DOHH2 (cell line): ENCODE data around the gene TBPL1.

Source experiments
- H3F3A ChIP-seq: fragments of 200-600 bp; sonication (generic), shearing (Covaris generic); 2 replicates; pipeline ENCODE4 v1.6.0; 2016; ENCODE audit warnings: antibody characterized with exemption, mild to moderate bottlenecking; ENCODE audit not compliant: control insufficient read depth, insufficient read depth
- H3K27ac ChIP-seq: fragments of 200-600 bp; sonication (generic); 2 replicates; pipeline ENCODE4 v1.5.1; 2014; ENCODE audit warnings: low read depth, mild to moderate bottlenecking, low read length, moderate library complexity
- H3K27me3 ChIP-seq: fragments of 200-600 bp; sonication (generic); 2 replicates; pipeline ENCODE4 v1.6.1; 2014; ENCODE audit warnings: mild to moderate bottlenecking, low read length, mixed read lengths; ENCODE audit not compliant: control insufficient read depth
- H3K36me3 ChIP-seq: fragments of 200-600 bp; sonication (generic); 2 replicates; pipeline ENCODE4 v1.6.1; 2014; ENCODE audit warnings: mild to moderate bottlenecking, low read length, moderate library complexity, mixed read lengths; ENCODE audit not compliant: control insufficient read depth
- H3K4me1 ChIP-seq: fragments of 200-600 bp; sonication (generic); 2 replicates; pipeline ENCODE4 v1.6.1; 2014; ENCODE audit warnings: mild to moderate bottlenecking, low read length, mixed read lengths; ENCODE audit not compliant: control insufficient read depth
- H3K4me2 ChIP-seq: fragments of 200-600 bp; sonication (generic); 2 replicates; pipeline ENCODE4 v1.6.0; 2014; ENCODE audit warnings: mild to moderate bottlenecking, low read length, moderate library complexity
- H3K4me3 ChIP-seq: fragments of 200-600 bp; sonication (generic); 2 replicates; pipeline ENCODE4 v1.5.1; 2014; ENCODE audit warnings: mild to moderate bottlenecking, low read length, mixed read lengths
- H3K79me2 ChIP-seq: fragments of 200-600 bp; sonication (generic); 2 replicates; pipeline ENCODE4 v1.6.1; 2014; ENCODE audit warnings: mild to moderate bottlenecking, low read length, mixed read lengths; ENCODE audit not compliant: control insufficient read depth
- H3K9me2 ChIP-seq: fragments of 200-600 bp; sonication (generic); replicated peaks from 2 replicates; pipeline ENCODE4 v1.6.1; 2014; ENCODE audit warnings: mild to moderate bottlenecking, low read length, mixed read lengths; ENCODE audit not compliant: control insufficient read depth
- H3K9me3 ChIP-seq: fragments of 200-600 bp; sonication (generic); 2 replicates; pipeline ENCODE4 v1.6.1; 2014; ENCODE audit warnings: antibody characterized with exemption, low read length, mixed read lengths; ENCODE audit not compliant: control insufficient read depth, insufficient read depth
- H4K20me1 ChIP-seq: fragments of 200-600 bp; sonication (generic); 2 replicates; pipeline ENCODE4 v1.6.0; 2014; ENCODE audit warnings: low read depth, mild to moderate bottlenecking, antibody characterized with exemption, low read length, moderate library complexity; ENCODE audit not compliant: control insufficient read depth, insufficient read depth
- EZH2phosphoT487 ChIP-seq: fragments of 200-600 bp; sonication (generic); IDR thresholded peaks from 2 replicates; pipeline ENCODE4 v1.6.1; 2017; ENCODE audit warnings: borderline replicate concordance, mild to moderate bottlenecking, antibody characterized with exemption, low read length, moderate library complexity, mixed read lengths
- TF ChIP-seq, protein P1 (sequence below): fragments of 200-600 bp; sonication (generic); IDR thresholded peaks from one replicate; pipeline ENCODE4 v1.5.1; 2014; ENCODE audit warnings: antibody characterized with exemption, mild to moderate bottlenecking, low read depth, low read length; ENCODE audit not compliant: poor library complexity, severe bottlenecking

Gene TBPL1

DNA sequence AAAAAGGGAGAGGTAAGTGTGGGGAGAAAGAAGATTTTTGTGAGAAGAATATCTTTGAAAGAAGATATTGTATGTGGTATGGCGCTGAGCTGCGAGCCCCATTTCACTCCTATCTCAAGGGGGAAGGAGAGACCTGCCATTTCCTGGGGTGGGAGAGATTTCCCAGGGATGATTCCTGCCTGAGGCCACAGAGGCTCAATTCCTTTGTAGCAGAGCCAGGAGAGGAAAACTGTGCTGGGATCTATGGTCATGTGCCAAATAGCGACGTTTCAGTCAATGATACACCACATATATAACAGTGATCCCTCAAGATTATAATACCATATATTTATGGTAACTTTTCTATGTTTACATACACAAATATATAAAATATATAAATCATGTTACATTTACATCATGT, 35.2 kb upstream of the TBPL1 start:
- no peaks in the 10 kb centered on the region for H3K9me3 ChIP-seq
- no peak overlapping the region for H3K27ac ChIP-seq
- H3K4me3 ChIP-seq, result no peak overlapping the region
- H4K20me1 ChIP-seq, result no peaks in the 10 kb centered on the region
- no peak overlapping the region for H3K4me2 ChIP-seq
- H3K79me2 ChIP-seq, result no peaks in the 10 kb centered on the region
- H3K27me3 ChIP-seq, result no peaks in the 10 kb centered on the region; the same call in 1 of the 2 replicates
- H3K36me3 ChIP-seq, result no peaks in the 10 kb centered on the region
- peaks cover 11% of the 10 kb centered on the region for H3K4me1 ChIP-seq
- TF ChIP-seq EZH2phosphoT487, result no peak
- TF ChIP-seq, protein P1, sequence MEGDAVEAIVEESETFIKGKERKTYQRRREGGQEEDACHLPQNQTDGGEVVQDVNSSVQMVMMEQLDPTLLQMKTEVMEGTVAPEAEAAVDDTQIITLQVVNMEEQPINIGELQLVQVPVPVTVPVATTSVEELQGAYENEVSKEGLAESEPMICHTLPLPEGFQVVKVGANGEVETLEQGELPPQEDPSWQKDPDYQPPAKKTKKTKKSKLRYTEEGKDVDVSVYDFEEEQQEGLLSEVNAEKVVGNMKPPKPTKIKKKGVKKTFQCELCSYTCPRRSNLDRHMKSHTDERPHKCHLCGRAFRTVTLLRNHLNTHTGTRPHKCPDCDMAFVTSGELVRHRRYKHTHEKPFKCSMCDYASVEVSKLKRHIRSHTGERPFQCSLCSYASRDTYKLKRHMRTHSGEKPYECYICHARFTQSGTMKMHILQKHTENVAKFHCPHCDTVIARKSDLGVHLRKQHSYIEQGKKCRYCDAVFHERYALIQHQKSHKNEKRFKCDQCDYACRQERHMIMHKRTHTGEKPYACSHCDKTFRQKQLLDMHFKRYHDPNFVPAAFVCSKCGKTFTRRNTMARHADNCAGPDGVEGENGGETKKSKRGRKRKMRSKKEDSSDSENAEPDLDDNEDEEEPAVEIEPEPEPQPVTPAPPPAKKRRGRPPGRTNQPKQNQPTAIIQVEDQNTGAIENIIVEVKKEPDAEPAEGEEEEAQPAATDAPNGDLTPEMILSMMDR, result no peak
- no peaks in the 10 kb centered on the region for H3K9me2 ChIP-seq
- H3F3A ChIP-seq, result no peaks in the 10 kb centered on the region

- no peaks in the 10 kb centered on the region for H3K79me2 ChIP-seq
- no peaks in the 10 kb centered on the region for H3K36me3 ChIP-seq
- no peaks in the 10 kb centered on the region for H3F3A ChIP-seq
- no peaks in the 10 kb centered on the region for H3K9me2 ChIP-seq
- no peak overlapping the region for H3K4me3 ChIP-seq
- no peak overlapping the region for H3K27ac ChIP-seq
- H3K27me3 ChIP-seq, result no peaks in the 10 kb centered on the region; the same call in 1 of the 2 replicates
- H3K4me2 ChIP-seq, result no peak overlapping the region
- no peak for TF ChIP-seq EZH2phosphoT487
- TF ChIP-seq, protein P1, result no peak
- H3K9me3 ChIP-seq, result no peaks in the 10 kb centered on the region
- peaks cover 11% of the 10 kb centered on the region for H3K4me1 ChIP-seq
- H4K20me1 ChIP-seq, result no peaks in the 10 kb centered on the region
Measured at GRCh38 chr6:133918208-133918930, 34.7 kb upstream of the TBPL1 start.

- no peaks in the 10 kb centered on the region for H3F3A ChIP-seq
- H3K4me3 ChIP-seq, result no peak overlapping the region
- no peaks in the 10 kb centered on the region for H3K9me3 ChIP-seq
- no peak for TF ChIP-seq EZH2phosphoT487
- TF ChIP-seq, protein P1, result no peak
- H3K27me3 ChIP-seq, result no peaks in the 10 kb centered on the region; the same call in 1 of the 2 replicates
- H3K4me2 ChIP-seq, result no peak overlapping the region
- H3K79me2 ChIP-seq, result no peaks in the 10 kb centered on the region
- H4K20me1 ChIP-seq, result no peaks in the 10 kb centered on the region
- peaks cover 11% of the 10 kb centered on the region for H3K4me1 ChIP-seq
- no peaks in the 10 kb centered on the region for H3K9me2 ChIP-seq
- H3K27ac ChIP-seq, result no peak overlapping the region
- H3K36me3 ChIP-seq, result no peaks in the 10 kb centered on the region
Measured at GRCh38 chr6:133919362-133919761, 33.7 kb upstream of the TBPL1 start.
